ENCODE data around the gene VTCN1. TPM values are rescaled to one million over a fixed set of nuclear protein-coding genes. Genes with fewer than 3 reads are reported as not detected.

The VTCN1 gene
- total RNA-seq, 1 experiment from 2014 or later, result not detected

DNA sequence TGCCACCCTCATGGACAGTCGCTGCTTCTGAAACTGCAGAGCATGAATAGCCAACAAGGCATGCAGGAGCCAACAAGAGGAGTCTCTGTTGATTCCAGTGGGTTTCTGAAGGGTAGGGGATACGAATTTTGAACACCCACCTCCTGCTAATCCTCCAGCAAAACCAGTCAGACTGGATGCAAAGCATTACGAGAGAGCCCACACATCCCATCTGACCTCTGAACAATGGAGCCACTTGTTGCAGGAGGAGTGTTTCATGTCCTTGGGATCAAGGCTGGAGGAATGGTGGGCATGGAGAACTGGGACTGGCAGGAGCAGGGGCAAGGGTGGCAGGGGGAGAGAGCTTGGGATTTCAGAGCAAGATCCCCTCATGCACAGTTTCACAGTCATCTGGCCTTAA, 1.6 kb downstream of the VTCN1 start:
- no peak for DNase-seq (ENCODE audit: low spot score)

DNA sequence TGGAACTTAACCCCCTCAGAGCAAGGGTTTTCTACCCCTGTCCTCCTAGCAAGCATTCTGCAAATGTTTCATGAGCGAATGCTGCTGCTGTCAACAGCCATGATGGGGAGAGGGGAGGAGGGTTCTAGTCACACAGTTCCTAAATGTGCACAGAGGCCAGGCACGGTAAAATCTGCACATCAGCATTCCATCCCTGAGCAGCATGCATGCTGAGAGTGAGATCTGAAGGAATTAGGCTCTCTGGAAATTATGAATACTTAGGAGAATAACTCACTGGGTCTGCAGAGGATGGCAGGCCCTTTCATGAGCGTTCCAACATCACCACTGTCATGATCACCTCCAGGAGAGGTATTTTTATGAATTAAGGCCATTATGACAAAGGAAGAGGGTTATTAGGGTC, 2.1 kb downstream of the VTCN1 start:
- DNase-seq (ENCODE audit: low spot score), result no peak

DNA sequence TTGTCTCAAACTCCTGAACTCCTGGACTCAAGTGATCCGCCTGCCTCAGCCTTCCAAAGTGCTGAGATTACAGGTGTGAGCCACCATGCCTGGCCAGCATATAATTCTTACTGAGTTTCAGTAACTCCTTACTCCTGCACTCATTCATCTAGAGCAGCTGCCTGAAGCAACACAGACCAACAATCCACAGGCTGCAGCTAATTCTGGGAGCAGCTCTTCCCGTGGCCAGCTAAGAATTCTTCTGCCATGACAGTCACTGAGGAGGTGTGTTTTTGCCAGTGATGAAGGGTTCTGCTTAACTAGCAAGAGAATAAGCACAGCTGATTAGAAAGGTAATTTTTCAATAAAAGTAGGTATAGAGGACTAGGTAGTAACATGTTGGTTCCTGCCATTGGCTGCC, 5.4 kb downstream of the VTCN1 start:
- no peak for DNase-seq (ENCODE audit: low spot score)

GRCh38 chr1:117201808-117202207, 8.9 kb downstream of the VTCN1 start:
- no peak for DNase-seq (ENCODE audit: low spot score)

DNA sequence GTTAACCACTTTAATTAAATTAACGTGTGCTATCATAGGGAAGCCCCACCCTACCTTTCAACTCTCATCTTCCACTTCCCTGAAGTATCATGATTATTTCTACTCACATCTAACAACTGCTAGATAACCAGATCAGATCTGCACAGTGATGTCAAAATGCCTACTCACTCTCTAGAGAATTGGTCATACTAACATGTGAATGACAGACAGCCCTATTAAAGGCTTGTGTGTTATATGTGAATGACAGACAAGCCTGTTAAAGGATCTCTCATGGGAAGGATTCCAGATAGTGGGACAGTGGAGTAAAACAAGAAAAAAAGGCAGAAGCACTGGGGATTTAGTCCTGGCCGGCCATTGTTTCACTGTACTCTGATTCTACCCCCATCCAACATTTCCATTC, 12.6 kb downstream of the VTCN1 start:
- no peak for DNase-seq (ENCODE audit: low spot score)

GRCh38 chr1:117189726-117190125, 21.0 kb downstream of the VTCN1 start:
- no peak for DNase-seq (ENCODE audit: low spot score)

- DNase-seq (ENCODE audit: low spot score), result no peak
These were observed 21.8 kb downstream of the VTCN1 start for GRCh38 chr1:117188816-117189437.

DNA sequence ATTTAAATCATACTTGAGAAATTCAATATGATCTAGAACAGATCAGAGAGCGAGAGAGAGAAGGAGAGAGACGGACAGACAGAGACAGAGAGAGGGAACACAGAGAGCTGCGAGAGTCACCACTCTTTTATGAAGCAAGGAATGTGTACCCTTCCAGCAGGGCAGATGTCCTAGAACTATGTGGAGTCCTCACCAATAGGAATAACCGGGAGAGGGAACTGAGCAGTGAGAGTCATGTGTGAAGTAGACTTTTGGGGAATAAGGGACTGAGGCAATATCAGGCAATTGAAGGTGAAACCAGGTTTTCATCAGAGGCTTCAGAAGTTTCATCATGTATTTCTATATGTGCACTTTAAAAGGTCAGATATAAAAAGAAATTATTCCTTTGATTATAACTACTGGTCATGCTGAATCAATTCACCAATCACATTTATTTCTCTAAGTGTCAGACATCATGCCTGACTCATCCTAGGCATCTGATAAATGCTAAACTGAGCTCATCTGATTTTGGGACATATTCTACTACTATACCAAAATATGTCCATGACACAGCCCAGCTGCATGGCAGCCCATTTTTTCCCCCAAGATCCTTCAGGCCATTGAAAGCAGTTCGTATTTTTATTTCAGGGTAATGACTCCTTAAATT, 22.4 kb downstream of the VTCN1 start:
- DNase-seq (ENCODE audit: low spot score), result no peak

GRCh38 chr1:117183112-117183511, 27.6 kb downstream of the VTCN1 start:
- no peak for DNase-seq (ENCODE audit: low spot score)

GRCh38 chr1:117182319-117182718, 28.4 kb downstream of the VTCN1 start:
- DNase-seq (ENCODE audit: low spot score), result no peak

DNA sequence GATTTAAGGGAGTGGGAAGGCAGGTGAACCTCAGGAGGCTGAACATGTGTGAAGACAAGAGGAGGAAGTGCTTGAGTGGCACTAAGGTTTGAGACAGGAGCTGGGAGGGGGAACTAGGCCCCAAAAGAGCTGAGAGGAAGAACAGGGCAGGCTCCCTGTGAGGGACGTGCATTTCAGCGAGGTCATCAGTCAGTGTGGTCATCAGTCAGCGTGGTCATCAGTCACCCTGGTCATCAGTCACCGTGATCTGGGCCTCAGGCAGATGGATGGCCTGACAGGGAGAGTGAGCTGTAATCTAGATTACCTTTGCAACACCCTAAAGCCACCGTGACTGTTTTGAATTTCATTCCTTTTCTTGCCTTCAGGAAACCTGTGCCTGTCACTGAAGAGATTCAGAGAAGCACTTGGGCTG, 29.1 kb downstream of the VTCN1 start:
- DNase-seq (ENCODE audit: low spot score), result no peak

DNA sequence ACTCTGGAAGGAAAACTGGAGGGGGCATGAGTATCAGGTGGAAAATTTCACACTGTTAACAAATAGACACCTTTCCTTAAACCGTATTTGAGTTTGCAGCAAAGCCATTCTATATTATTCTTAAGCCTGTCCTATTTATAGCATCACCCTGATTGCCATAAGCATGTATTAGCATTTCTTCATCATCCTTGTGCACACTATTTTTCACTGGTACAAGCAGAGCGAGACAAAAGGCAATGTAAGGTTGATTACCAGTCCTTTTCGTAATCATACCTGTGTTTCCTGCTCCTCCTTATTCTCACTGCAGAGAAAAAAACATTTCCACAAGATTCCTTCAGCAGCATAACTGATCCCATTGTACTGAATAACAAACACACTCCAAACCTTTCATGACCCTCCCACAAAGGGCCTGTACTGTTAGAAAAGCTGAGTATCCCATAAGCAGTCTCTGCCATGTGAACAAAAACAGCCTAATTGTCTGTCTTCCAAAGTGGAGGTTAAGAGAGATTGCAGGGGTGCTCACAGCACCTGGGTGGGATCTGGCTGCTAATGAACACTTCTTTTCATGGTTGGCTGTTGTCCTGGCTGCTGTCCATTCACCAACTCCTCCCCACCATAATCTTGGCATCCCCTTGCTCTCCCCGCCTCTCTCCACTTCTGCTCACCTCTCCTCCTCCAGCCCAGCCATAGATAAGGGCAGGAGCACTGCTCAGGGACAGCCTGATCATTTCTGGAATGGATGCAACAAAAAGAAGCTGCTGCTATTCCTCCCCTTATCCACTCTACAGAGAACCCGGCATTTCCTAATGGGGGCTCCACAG, 30.4 kb downstream of the VTCN1 start:
- no peak for DNase-seq (ENCODE audit: low spot score)

DNA sequence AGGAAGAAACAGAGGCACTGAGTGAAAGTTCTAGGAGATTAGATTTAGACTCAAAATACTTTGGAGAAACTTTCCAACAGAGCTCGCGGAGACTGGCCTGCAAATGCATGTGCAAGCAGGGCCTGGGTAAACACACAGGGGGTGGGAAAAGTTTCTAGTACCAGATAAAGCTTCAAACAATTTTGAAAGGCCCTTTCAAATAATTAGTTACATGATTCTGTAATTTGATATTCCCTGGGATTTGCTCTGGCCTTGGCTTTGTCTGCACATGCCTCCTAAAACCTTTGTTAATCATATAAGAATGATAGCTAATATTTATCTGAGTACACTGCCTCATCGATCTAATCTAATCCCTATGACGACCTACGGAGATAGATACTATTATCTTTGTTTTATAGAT, 31.3 kb downstream of the VTCN1 start:
- DNase-seq (ENCODE audit: low spot score), result no peak

GRCh38 chr1:117178756-117179155, 32.0 kb downstream of the VTCN1 start:
- DNase-seq (ENCODE audit: low spot score), result no peak

- DNase-seq (ENCODE audit: low spot score), result no peak
These were observed 33.4 kb downstream of the VTCN1 start for GRCh38 chr1:117177376-117177775.

GRCh38 chr1:117176579-117176978, 34.1 kb downstream of the VTCN1 start:
- no peak for DNase-seq (ENCODE audit: low spot score)

DNA sequence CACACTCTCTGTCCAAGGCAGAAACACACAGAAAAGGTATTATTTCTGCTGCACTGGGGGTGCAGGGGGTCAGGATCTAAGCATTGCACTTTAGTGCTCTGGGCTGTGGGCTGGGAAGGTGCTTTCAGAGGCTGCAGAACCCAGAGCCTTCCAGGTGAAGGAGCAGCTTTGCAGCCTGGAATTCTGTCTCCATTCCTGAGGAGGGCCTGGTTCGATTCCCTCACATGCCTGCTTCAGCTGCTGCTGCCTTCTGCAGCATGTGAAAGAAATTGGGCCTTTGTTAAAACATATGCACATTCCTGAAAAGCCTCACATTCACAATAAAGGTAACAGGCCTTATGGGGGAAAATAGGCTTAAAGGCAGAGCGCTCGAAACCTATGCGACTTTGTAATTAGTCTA, 35.9 kb downstream of the VTCN1 start:
- DNase-seq (ENCODE audit: low spot score), result no peak

DNA sequence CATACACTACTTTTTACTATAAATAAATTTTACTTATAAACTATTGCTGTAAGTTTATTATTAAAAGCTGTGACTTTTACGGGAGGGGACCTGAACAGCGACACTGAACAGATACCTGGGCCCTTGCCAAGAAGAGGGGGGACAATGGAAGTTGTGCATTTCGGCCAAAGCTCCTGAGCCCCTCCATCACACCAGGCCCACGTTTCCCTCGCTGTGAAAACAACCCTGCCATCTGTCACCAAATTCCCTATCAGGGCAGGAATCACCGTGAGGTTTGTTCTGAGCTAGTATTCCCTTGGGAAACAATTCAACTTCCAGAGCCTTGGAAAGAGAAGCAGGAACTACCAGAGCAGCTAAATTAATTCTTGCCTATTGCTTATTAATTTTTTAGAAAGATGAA, 37.0 kb downstream of the VTCN1 start:
- no peak for DNase-seq (ENCODE audit: low spot score)

- DNase-seq (ENCODE audit: low spot score), result no peak
These were observed 37.7 kb downstream of the VTCN1 start for GRCh38 chr1:117173006-117173405.

DNA sequence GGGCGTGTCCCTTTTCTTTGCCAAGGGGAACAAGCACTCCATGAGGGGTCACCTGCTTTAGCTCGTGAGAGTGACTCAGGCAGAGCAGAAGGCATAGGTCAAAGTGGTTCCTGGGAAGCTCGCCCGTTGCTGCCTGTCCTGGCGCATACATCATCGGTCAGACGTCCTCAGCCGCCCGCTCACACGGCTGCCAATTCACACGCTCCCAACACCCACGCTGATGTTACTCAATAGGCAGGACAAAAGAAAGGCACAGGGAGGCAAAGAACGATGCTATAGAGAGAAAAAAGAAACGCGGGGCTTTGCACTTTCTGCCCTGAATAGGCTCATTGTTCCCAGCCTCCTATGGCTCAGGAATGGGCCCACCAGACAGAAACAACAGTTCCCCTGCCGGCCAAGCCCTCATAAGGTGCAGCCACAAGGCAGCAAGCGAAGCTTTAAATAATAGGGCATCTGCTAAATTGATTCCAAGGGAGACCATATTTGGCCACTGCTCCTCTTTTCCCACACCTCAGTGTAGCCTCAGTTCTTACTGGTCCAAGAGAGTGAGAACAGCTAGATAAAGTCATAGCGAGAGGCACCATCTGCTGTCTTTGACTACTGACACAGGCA, 38.7 kb downstream of the VTCN1 start:
- DNase-seq (ENCODE audit: low spot score), result peak; percentile 58

DNA sequence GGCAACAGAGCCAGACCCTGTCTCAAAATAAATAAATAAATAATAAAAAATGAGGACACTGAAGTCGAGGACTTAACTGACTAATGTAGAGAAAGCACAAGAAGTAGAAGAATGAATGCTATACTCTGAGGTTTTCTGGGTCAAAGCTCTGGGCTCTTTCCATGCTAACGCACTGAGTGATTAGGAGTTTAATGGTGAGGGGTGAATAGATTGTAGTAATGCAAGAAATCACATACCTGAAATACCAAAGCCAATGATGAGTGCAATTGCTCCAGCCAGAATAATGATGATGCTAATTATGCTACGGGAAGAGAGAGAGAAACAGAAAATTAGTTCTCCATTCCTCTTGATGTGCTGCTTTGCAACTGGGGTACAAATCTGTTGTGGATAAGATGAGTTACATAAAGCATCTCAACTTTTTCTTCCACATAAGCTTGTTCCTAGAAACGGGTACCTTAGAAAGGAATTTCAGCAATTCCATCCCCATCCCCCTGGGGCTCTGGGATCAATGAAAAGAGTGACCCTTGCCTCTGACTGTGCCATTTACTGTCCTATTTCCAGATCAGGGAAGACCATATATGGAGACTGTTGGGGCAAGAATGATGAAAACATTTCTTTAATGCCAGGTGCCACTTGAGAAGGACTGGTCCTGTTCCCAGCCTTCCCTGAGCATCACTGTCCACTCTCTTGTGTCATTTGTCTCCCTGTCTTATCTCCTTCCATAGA, 40.7 kb downstream of the VTCN1 start:
- no peak for DNase-seq (ENCODE audit: low spot score)

- DNase-seq (ENCODE audit: low spot score), result no peak
These were observed 43.3 kb downstream of the VTCN1 start for GRCh38 chr1:117167402-117167801.

All from H4 (cell line).